Measurements from ENCODE around the gene TWIST1.

Gene TWIST1

DNA sequence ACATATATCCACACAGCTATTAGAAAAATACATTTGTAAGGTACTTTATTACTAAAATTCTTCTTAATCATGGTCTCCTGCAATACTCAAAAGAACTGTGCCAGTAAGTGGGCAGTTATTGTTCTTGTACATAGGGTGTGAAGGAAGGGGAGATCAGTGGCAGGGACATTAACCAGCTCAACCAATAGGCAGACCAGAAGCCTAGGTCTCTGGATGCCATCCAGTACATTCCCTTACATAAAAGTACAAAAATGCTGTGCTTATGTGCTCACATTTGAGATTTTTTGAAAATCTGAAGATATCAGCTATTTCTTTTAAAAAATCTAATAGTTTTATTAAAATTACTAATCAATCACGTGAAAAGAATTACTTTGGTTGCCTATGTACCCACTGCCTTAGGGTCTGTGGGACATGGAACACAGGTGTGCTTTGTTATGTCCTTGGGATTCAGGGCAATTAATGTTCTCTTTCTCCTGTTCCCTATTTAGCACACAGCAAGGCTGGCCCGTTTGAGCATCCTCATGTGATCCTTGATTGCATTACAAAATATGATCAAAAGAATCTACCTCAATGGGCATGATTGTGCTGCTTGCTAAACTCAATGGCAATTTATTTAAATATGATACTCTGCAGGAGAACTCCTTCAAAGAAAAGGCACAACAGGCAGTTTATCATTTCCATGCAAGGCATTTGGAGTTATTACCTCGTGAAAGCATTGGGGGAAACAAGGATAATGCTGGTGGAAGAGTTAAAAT is 22.7 kb downstream of the TWIST1 start:
- H3K36me3 ChIP-seq (ENCODE audit: insufficient read depth, low read length) = peaks cover 8% of the 10 kb centered on the region; the same call in 1 of the 2 replicates
- no peak for TF ChIP-seq POLR2AphosphoS5 (IDR thresholded peaks at IDR 0.05; ENCODE audit: borderline replicate concordance, low read depth, low read length)
- no peak for TF ChIP-seq FOXP2 (optimal IDR thresholded peaks at IDR 0.05; ENCODE audit: control extremely low read depth, extremely low read length, insufficient read depth)
- no peak for TF ChIP-seq EZH2 (IDR thresholded peaks at IDR 0.05)
- H3K9me3 ChIP-seq (ENCODE audit: low read depth, low read length) = no peaks in the 10 kb centered on the region
- peak overlapping the region; percentile 97 for H3K27ac ChIP-seq
- H3K4me3 ChIP-seq = peak overlapping the region; percentile 66
- DNase-seq (ENCODE audit: low read depth, low spot score) = no peak
- H3K9ac ChIP-seq (ENCODE audit: insufficient read length) = peak overlapping the region; percentile 80

DNA sequence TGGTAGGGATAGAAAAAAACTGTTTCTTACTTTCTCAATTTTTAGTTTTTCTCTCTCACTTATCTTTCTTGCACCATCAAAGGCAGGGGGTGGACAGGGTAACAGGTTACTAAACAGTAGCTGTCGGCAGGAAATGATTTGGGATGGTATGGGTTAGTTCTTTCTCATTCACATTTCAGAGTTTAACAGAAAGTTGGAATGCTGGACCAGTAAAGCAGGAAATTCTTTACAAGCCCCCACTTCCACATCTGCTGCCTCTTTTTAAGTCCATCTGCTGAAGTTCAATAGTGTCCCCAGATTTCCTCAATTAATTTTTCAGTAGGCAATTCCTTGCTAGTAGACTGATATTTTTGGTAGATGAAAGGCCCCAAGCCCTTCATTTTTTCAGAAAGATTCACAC is 23.3 kb downstream of the TWIST1 start:
- DNase-seq (ENCODE audit: low read depth, low spot score) = no peak
- Histone ChIP-seq H3K36me3 (ENCODE audit: insufficient read depth, low read length) (peaks cover 8% of the 10 kb centered on the region; the same call in 1 of the 2 replicates), H3K27ac (peak overlapping the region; percentile 97), H3K4me3 (0 out of 2 replicates have a peak overlapping the region, but pooled peaks have one; percentile 16), H3K9me3 (ENCODE audit: low read depth, low read length) (no peaks in the 10 kb centered on the region), H3K9ac (ENCODE audit: insufficient read length) (no peak overlapping the region)
- no peak for TF ChIP-seq EZH2 (IDR thresholded peaks at IDR 0.05)
- TF ChIP-seq POLR2AphosphoS5 (IDR thresholded peaks at IDR 0.05; ENCODE audit: borderline replicate concordance, low read depth, low read length) = no peak
- no peak for TF ChIP-seq FOXP2 (optimal IDR thresholded peaks at IDR 0.05; ENCODE audit: control extremely low read depth, extremely low read length, insufficient read depth)

DNA sequence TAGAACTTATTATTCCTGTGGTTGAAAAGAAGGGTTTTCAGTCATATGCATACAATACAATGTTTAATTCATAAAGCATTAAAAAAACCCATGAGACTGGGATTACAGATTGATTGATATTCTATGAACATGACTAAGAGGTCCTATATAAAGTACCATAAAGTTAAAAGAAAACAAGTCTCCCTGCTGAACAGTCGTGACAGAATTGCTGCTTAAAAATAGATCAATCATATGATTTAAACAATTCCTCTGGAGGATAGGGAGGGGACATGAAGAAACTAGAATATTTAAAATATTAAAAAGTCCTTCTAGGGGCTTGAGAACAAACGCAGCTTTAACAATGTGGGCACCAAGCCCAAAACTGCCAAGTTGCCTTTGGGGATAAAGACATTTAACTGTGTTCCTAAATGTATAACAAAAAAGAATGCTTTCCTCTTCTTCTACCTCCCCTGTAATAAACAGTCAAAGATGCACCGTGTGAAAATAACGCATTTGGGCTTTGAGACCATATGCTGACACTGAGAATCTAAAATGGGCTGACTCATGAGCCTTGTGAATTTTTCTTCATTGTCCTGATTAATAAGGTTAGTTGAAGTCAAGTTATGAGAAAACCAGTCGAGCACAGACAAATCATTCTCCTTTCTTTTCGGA is 25.8 kb downstream of the TWIST1 start:
- peaks cover 9% of the 10 kb centered on the region; the same call in 1 of the 2 replicates for H3K9me3 ChIP-seq (ENCODE audit: low read depth, low read length)
- TF ChIP-seq POLR2AphosphoS5 (IDR thresholded peaks at IDR 0.05; ENCODE audit: borderline replicate concordance, low read depth, low read length) (no peak), EZH2 (IDR thresholded peaks at IDR 0.05) (no peak), FOXP2 (optimal IDR thresholded peaks at IDR 0.05; ENCODE audit: control extremely low read depth, extremely low read length, insufficient read depth) (no peak)
- no peak for DNase-seq (ENCODE audit: low read depth, low spot score)
- peak overlapping the region; percentile 97 for H3K27ac ChIP-seq
- H3K36me3 ChIP-seq (ENCODE audit: insufficient read depth, low read length) = peaks cover 23% of the 10 kb centered on the region
- H3K4me3 ChIP-seq = peak overlapping the region; percentile 29
- peak overlapping the region; percentile 55 for H3K9ac ChIP-seq (ENCODE audit: insufficient read length)

DNA sequence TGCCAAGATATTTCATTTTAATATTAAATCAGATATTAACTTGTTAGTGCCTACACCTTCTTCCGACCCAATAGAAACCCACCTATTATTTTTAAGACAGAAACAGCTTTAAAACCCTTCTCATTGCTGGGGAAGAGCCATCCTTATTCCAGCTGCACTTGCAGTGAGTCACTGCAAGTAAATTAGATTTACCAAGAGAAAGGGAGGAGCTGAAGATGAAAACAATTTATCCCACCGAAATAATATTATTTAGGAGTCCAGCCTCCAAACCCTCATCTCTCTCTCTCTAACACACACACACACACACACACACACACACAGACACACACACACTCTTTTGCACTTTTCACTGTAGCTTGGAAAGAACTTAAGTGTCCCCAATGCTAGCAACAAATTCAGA is 26.9 kb downstream of the TWIST1 start:
- TF ChIP-seq POLR2AphosphoS5 (IDR thresholded peaks at IDR 0.05; ENCODE audit: borderline replicate concordance, low read depth, low read length) (no peak), EZH2 (IDR thresholded peaks at IDR 0.05) (no peak), FOXP2 (optimal IDR thresholded peaks at IDR 0.05; ENCODE audit: control extremely low read depth, extremely low read length, insufficient read depth) (no peak)
- H3K4me3 ChIP-seq = peak overlapping the region; percentile 14; the same call in 1 of the 2 replicates
- H3K27ac ChIP-seq = peak overlapping the region; percentile 97
- H3K9ac ChIP-seq (ENCODE audit: insufficient read length) = peak overlapping the region; percentile 35
- H3K9me3 ChIP-seq (ENCODE audit: low read depth, low read length) = peaks cover 15% of the 10 kb centered on the region; the same call in 1 of the 2 replicates
- H3K36me3 ChIP-seq (ENCODE audit: insufficient read depth, low read length) = peaks cover 32% of the 10 kb centered on the region
- no peak for DNase-seq (ENCODE audit: low read depth, low spot score)

DNA sequence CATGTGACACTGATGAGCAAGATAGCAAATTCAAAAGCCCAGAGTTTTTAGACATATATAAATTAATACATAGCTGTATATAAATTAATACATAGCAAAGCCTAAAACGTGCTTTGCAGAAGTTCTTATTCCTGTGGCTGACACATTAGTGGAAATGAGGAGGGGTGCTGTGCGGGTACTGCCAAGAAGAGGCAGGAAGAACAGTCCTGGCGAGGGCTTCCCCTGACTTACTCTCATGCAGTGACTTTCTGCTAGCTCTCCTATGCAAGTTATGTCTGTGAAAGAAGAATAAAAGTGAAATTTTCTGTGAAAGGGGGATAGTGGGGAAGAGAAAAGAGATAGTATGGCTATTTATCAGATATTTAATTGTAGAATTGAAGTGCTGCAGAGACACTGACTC is 27.6 kb downstream of the TWIST1 start:
- H3K9me3 ChIP-seq (ENCODE audit: low read depth, low read length) = peaks cover 15% of the 10 kb centered on the region; the same call in 1 of the 2 replicates
- peak overlapping the region; percentile 51 for H3K27ac ChIP-seq
- H3K4me3 ChIP-seq = no peak overlapping the region
- TF ChIP-seq POLR2AphosphoS5 (IDR thresholded peaks at IDR 0.05; ENCODE audit: borderline replicate concordance, low read depth, low read length) (no peak), FOXP2 (optimal IDR thresholded peaks at IDR 0.05; ENCODE audit: control extremely low read depth, extremely low read length, insufficient read depth) (no peak), EZH2 (IDR thresholded peaks at IDR 0.05) (no peak)
- H3K9ac ChIP-seq (ENCODE audit: insufficient read length) = no peak overlapping the region
- peaks cover 38% of the 10 kb centered on the region for H3K36me3 ChIP-seq (ENCODE audit: insufficient read depth, low read length)
- no peak for DNase-seq (ENCODE audit: low read depth, low spot score)

DNA sequence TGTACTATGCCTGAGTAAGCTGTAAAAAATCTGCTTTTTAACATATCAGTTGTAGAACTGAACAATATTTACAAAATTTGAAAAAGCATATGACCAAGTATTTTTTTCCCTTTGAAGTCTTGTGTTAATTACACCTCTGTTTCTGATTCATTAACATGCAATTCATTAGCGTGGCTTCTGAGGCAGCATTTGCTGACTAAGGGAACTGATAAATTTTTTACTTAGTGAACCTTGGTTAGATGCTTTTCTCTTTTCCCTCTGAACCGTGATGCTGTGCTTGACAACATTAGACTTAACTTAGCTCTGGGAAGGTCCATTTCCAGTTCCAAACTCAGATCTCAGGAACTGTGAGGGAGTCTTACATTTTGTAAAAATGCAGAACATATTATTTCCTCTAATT is 28.1 kb downstream of the TWIST1 start:
- Histone ChIP-seq H3K4me3 (no peak overlapping the region), H3K36me3 (ENCODE audit: insufficient read depth, low read length) (peaks cover 38% of the 10 kb centered on the region), H3K9ac (ENCODE audit: insufficient read length) (no peak overlapping the region), H3K9me3 (ENCODE audit: low read depth, low read length) (peaks cover 15% of the 10 kb centered on the region; the same call in 1 of the 2 replicates), H3K27ac (peak overlapping the region; percentile 51; the same call in 1 of the 2 replicates)
- DNase-seq (ENCODE audit: low read depth, low spot score) = no peak
- no peak for TF ChIP-seq EZH2 (IDR thresholded peaks at IDR 0.05)
- no peak for TF ChIP-seq FOXP2 (optimal IDR thresholded peaks at IDR 0.05; ENCODE audit: control extremely low read depth, extremely low read length, insufficient read depth)
- no peak for TF ChIP-seq POLR2AphosphoS5 (IDR thresholded peaks at IDR 0.05; ENCODE audit: borderline replicate concordance, low read depth, low read length)

DNA sequence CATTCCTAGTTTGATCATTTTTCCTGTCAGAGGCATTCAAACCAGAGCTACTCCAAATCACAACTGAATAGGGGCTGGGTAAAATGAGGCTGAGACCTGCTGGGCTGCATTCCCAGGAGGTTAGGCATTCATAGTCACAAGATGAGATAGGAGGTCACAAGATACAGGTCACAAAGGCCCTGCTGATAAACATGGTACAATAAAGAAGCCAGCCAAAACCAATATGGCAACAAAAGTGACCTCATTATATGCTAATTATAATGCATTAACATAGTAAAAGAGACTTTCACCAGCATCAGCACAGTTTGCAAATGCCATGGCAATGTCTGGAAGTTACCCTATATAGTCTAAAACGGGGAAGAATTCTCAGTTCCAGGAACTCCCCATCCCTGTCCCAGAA is 37.3 kb downstream of the TWIST1 start:
- TF ChIP-seq POLR2AphosphoS5 (IDR thresholded peaks at IDR 0.05; ENCODE audit: borderline replicate concordance, low read depth, low read length) (no peak), EZH2 (IDR thresholded peaks at IDR 0.05) (no peak), FOXP2 (optimal IDR thresholded peaks at IDR 0.05; ENCODE audit: control extremely low read depth, extremely low read length, insufficient read depth) (no peak)
- peaks cover 67% of the 10 kb centered on the region for H3K36me3 ChIP-seq (ENCODE audit: insufficient read depth, low read length)
- H3K9me3 ChIP-seq (ENCODE audit: low read depth, low read length) = peaks cover 21% of the 10 kb centered on the region
- H3K27ac ChIP-seq = peak overlapping the region; percentile 74
- no peak for DNase-seq (ENCODE audit: low read depth, low spot score)
- H3K9ac ChIP-seq (ENCODE audit: insufficient read length) = no peak overlapping the region
- H3K4me3 ChIP-seq = no peak overlapping the region

DNA sequence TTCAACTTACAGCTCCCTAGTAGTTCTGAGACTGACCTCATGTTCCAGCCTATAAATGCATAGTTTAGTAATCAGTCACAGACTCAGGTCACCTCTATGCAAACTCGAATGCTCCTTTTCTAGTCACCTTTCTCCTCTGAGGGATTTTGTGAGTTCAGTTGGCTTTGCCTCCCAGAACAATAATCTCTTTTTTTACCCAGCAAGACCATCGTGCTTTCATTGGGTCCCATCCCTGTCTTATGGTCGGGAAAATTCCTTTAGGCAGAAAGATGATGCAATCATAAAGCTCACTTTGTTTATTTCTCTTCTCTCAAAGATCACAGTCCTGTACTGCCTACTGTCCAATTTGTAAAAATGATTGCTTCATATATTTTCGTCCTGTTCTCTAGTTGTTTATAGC is 38.4 kb downstream of the TWIST1 start:
- Histone ChIP-seq H3K9ac (ENCODE audit: insufficient read length) (no peak overlapping the region), H3K36me3 (ENCODE audit: insufficient read depth, low read length) (peaks cover 75% of the 10 kb centered on the region), H3K4me3 (no peak overlapping the region), H3K9me3 (ENCODE audit: low read depth, low read length) (peaks cover 21% of the 10 kb centered on the region), H3K27ac (peak overlapping the region; percentile 74)
- TF ChIP-seq FOXP2 (optimal IDR thresholded peaks at IDR 0.05; ENCODE audit: control extremely low read depth, extremely low read length, insufficient read depth) = no peak
- no peak for TF ChIP-seq EZH2 (IDR thresholded peaks at IDR 0.05)
- no peak for TF ChIP-seq POLR2AphosphoS5 (IDR thresholded peaks at IDR 0.05; ENCODE audit: borderline replicate concordance, low read depth, low read length)
- DNase-seq (ENCODE audit: low read depth, low spot score) = no peak

Measured in SK-N-MC (cell line).